ENCODE results near the gene IKZF3.
"Not testable (repeated sequence)": the region's sequence is repeated elsewhere in the genome, so short reads cannot be mapped to it uniquely, and the experiment has no call there.

The IKZF3 gene

GRCh38 chr17:39854909-39855308 is 9.2 kb downstream of the IKZF3 start:
- TF ChIP-seq CTCF (IDR thresholded peaks at IDR 0.05; ENCODE audit: low read depth, low read length, missing control alignments) = no peak
- DNase-seq (ENCODE audit: extremely low read depth, low read depth) = no peak
- no peak overlapping the region for H3K4me3 ChIP-seq (replicated peaks; ENCODE audit: low read depth, low read length)

GRCh38 chr17:39852239-39852638 is 11.9 kb downstream of the IKZF3 start:
- DNase-seq (ENCODE audit: extremely low read depth, low read depth) = no peak
- H3K4me3 ChIP-seq (replicated peaks; ENCODE audit: low read depth, low read length) = no peak overlapping the region

GRCh38 chr17:39850186-39850585 is 13.9 kb downstream of the IKZF3 start:
- not testable (repeated sequence) for H3K4me3 ChIP-seq (replicated peaks; ENCODE audit: low read depth, low read length); DNase-seq (ENCODE audit: extremely low read depth, low read depth)

More at GRCh38 chr17:39852239-39852638, 11.9 kb downstream of the IKZF3 start:
- no peak for TF ChIP-seq CTCF (IDR thresholded peaks at IDR 0.05; ENCODE audit: low read depth, low read length, missing control alignments)

- no peak for DNase-seq (ENCODE audit: extremely low read depth, low read depth)
- no peak overlapping the region for H3K4me3 ChIP-seq (replicated peaks; ENCODE audit: low read depth, low read length)
- no peak for TF ChIP-seq CTCF (IDR thresholded peaks at IDR 0.05; ENCODE audit: low read depth, low read length, missing control alignments)
Observed at GRCh38 chr17:39848600-39848999, 15.5 kb downstream of the IKZF3 start.

- TF ChIP-seq CTCF (IDR thresholded peaks at IDR 0.05; ENCODE audit: low read depth, low read length, missing control alignments) = no peak
- DNase-seq (ENCODE audit: extremely low read depth, low read depth) = no peak
- no peak overlapping the region for H3K4me3 ChIP-seq (replicated peaks; ENCODE audit: low read depth, low read length)
Observed at GRCh38 chr17:39846205-39846604, 17.9 kb downstream of the IKZF3 start.

GRCh38 chr17:39845052-39845846 is 18.9 kb downstream of the IKZF3 start:
- H3K4me3 ChIP-seq (replicated peaks; ENCODE audit: low read depth, low read length) = no peak overlapping the region
- DNase-seq (ENCODE audit: extremely low read depth, low read depth) = no peak
- no peak for TF ChIP-seq CTCF (IDR thresholded peaks at IDR 0.05; ENCODE audit: low read depth, low read length, missing control alignments)

GRCh38 chr17:39841134-39841683 is 22.9 kb downstream of the IKZF3 start:
- no peak for DNase-seq (ENCODE audit: extremely low read depth, low read depth)
- H3K4me3 ChIP-seq (replicated peaks; ENCODE audit: low read depth, low read length) = no peak overlapping the region
- TF ChIP-seq CTCF (IDR thresholded peaks at IDR 0.05; ENCODE audit: low read depth, low read length, missing control alignments) = no peak

Measured in HFF-Myc (cell line).